GM21423 (cell line): ENCODE measurements around the gene GYPA.
"Not testable (repeated sequence)": the region's sequence is repeated elsewhere in the genome, so short reads cannot be mapped to it uniquely, and the experiment has no call there.

Experiments
- ATAC-seq: cut with Tn5 transposase; IDR thresholded peaks from one replicate; pipeline ENCODE4 v1.9.1; 2021; ENCODE audit warnings: mild to moderate bottlenecking, moderate library complexity; ENCODE audit not compliant: unreplicated experiment

GYPA gene

DNA sequence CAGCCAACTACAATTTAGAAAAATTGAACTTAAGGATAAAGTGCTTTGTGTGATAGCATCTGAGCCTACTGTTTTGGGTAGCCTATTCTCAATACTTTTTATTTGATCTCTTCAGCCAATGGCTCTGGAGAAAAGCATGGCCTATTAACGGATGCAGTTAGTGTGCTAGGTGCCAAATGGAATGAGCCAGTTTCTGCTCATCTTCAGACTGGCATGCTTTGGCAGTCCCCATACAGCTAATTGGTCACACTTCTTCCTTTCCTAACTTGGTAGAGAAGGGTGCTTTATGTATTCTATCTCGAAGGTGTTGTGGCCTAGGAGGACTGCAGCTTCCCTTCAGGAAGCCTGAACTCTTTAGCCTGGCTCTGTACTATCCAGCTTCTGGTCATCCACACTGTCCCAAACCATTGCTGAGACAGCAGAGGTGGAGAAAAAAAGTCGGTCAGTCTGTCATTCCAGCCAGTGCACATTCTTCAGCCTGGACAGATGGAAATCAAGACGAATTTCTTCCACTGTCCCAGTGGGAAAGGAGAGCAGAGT, 11.1 kb downstream of the GYPA start:
- ATAC-seq, result not testable (repeated sequence)

GRCh38 chr4:144128709-144129320, 11.7 kb downstream of the GYPA start:
- ATAC-seq, result not testable (repeated sequence)

DNA sequence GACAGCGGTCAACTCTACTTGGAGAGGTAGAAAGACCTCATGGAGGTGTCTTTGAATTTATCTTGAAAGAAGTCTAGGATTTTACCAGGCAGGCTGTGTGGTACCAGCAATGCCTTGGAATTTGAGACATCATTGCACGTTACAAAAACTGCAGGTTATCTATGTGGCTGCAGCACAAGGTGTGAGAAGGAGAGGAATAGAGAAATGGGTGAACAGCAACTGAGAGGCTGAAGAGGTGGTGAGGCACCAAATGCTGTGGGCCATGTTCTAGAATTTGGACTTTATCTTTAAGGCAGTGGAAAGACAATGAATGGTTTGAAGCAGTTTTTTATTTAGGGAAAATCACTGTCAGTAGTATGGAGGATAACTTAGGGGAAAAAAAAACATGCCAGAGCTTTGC, 15.4 kb downstream of the GYPA start:
- ATAC-seq, result not testable (repeated sequence)

- ATAC-seq, result not testable (repeated sequence)
These were observed 16.4 kb downstream of the GYPA start for GRCh38 chr4:144123982-144124635.

- not testable (repeated sequence) for ATAC-seq
These were observed 17.2 kb downstream of the GYPA start for GRCh38 chr4:144123269-144123668.

- ATAC-seq, result not testable (repeated sequence)
These were observed 20.8 kb downstream of the GYPA start for GRCh38 chr4:144119752-144120151.

DNA sequence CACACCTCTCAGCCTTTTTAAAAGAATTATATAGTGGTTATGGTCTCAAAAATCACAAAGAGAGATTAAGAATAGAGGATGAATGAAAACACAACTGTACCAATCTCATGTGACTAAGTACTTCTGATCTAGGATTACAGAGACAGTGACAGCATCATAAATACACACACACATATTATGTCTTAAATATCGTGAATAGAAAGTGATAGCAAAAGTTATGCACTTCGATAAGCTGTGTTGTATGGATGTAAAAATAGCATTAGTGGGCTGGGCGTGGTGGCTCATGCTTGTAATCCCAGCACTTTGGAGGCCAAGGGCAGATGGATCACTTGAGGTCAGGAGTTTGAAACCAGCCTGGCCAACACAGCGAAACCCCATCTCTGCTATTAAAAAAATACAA, 25.0 kb downstream of the GYPA start:
- ATAC-seq, result no peak

DNA sequence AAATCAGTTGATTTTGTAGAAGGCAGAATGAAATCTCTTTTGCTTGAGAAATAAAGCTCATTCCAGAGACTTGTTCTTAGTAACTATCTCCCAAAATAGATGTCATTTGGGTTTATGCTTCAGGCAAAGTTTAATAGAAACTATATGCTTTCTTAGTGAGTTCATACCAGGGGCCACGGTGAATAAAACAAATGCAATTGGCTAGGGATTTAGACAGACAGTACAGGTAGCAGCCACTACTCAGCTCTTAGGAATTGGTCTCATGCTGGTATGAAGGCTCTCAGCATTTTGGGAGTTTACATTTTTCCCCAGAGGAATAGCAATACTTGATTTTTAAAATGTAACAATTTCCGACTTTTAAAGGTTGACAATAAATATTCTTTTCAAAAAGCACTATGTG, 27.0 kb downstream of the GYPA start:
- no peak for ATAC-seq

- ATAC-seq, result no peak
These were observed 35.9 kb downstream of the GYPA start for GRCh38 chr4:144104509-144105130.

- not testable (repeated sequence) for ATAC-seq
These were observed 42.7 kb downstream of the GYPA start for GRCh38 chr4:144097776-144098175.

DNA sequence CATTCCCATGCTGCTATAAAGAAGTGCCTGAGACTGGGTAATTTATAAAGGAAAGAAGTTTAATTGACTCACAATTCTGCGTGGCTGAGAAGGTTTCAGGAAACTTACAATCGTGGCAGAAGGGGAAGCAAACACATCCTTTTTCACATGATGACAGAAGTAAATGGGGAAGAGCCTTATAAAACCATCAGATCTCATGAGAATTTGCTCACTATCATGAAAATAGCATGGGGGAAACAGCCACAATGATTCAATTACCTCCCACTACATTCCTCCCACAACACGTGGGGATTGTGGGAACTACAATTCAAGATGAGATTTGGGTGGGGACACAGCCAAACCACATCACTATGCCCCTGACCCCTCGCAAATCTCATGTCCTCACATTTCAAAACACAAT, 46.5 kb downstream of the GYPA start:
- ATAC-seq, result not testable (repeated sequence)

DNA sequence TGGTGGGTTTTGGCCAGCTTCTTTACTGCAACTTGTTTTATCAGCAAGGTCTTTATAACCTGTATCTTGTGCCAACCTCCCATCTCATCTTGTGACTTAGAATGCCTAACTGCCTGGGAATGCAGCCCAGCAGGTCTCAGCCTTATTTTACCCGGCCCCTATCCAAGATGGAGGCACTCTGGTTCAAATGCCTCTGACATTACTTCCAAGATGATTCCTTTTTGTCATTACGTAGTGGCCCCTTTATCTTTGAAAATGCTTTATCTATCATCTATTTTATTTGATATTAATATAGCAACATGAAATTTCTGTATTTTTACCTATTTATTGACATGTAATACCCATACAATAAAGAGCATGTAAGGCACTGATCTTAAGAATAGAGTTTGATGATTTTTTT, 49.3 kb downstream of the GYPA start:
- not testable (repeated sequence) for ATAC-seq

- ATAC-seq, result no peak
These were observed 49.8 kb downstream of the GYPA start for GRCh38 chr4:144090744-144091143.

GRCh38 chr4:144082053-144082452, 58.5 kb downstream of the GYPA start:
- not testable (repeated sequence) for ATAC-seq

DNA sequence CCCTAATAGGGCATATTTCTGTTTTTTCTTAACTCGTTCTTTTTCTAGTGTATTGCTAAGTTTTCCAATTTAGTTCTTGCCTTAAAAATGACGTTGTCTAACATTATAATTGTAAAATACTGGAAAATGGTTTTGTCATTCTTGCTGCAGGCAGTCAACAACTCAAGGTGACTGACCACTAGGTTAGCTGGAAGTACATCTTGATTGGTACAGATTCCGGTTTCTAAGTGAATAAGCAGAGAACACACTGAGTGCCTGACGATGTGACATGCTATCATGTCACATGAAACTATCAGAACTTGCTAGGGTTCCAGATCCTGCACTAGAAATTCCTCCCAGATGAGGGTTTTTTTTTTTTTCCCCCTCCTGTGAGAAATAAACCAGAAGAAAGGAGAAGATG, 60.4 kb downstream of the GYPA start:
- not testable (repeated sequence) for ATAC-seq

DNA sequence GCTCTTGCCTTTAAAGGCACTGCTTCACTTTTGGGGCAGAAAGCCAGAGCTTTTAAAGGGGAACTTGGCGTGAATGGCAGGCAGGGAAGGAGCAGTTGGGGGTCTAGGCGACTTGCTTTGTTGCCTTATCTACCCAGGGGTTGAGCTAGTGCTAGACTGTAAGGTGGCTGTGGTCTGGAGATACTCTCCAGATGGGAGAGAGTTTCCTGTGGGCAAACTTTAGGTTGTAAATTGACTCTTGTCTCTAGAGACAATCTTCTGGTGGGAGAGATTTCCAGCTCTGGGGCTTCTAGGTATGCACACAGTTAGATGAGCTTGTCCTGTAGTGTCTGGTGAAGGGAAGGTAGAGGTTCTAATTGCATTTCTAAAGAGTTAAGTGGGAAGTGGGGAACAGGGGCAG, 61.8 kb downstream of the GYPA start:
- not testable (repeated sequence) for ATAC-seq

- ATAC-seq, result not testable (repeated sequence)
These were observed 79.0 kb downstream of the GYPA start for GRCh38 chr4:144061556-144061955.

DNA sequence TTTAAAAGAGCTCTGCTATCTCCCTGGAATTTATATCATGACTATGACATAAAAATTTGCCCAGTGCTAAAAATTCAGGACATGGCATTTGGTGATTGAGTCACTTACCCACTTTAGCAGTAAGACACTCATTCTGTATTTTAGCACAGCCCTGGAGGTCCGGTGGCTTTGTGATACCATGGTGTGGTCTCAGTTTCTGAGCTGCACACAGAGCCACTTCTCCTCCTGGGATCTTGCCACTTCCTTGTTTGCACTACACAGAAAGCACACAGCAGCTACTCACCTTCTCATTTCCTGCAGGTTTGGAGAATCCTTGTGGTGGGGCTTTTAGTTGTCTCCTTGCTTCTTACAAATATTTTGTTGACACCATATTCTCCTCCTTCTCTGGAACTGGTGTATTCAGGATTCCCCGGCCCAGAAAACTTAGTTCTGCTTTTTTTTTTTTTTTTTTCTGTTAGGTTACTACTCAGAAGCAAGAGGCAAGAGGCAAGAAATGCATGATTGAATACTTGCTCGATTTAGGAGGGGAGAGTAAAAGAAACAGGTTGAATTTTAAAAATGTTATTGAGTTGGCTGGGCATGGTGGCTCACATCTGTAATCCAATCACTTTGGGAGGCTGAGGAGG, 80.2 kb downstream of the GYPA start:
- not testable (repeated sequence) for ATAC-seq
